KOPT-K1 (cell line): ENCODE results near the gene RANBP17.

Experiments
- H3K27ac ChIP-seq: fragments of 200-600 bp; sonication (generic); 2 replicates; pipeline ENCODE4 v1.5.1; 2016; ENCODE audit warnings: antibody characterized with exemption, mild to moderate bottlenecking, low read depth, low read length; ENCODE audit not compliant: poor library complexity, severe bottlenecking
- H3K36me3 ChIP-seq: fragments of 200-600 bp; sonication (generic); 2 replicates; pipeline ENCODE4 v1.5.1; 2017; ENCODE audit warnings: antibody characterized with exemption, mild to moderate bottlenecking, low read length, moderate library complexity; ENCODE audit not compliant: insufficient read depth
- H3K9me3 ChIP-seq: fragments of 200-600 bp; sonication (generic); 2 replicates; pipeline ENCODE4 v1.5.1; 2017; ENCODE audit warnings: antibody characterized with exemption, low read length, mild to moderate bottlenecking; ENCODE audit not compliant: insufficient read depth, poor library complexity, severe bottlenecking

The RANBP17 gene

GRCh38 chr5:171123417-171123816, 261.6 kb downstream of the RANBP17 start:
- H3K27ac ChIP-seq, result no peak overlapping the region

GRCh38 chr5:171127314-171127713, 265.5 kb downstream of the RANBP17 start:
- Histone ChIP-seq H3K36me3 (no peaks in the 10 kb centered on the region), H3K27ac (no peak overlapping the region), H3K9me3 (no peaks in the 10 kb centered on the region)

More at GRCh38 chr5:171123417-171123816, 261.6 kb downstream of the RANBP17 start:
- Histone ChIP-seq H3K9me3 (no peaks in the 10 kb centered on the region), H3K36me3 (no peaks in the 10 kb centered on the region)

DNA sequence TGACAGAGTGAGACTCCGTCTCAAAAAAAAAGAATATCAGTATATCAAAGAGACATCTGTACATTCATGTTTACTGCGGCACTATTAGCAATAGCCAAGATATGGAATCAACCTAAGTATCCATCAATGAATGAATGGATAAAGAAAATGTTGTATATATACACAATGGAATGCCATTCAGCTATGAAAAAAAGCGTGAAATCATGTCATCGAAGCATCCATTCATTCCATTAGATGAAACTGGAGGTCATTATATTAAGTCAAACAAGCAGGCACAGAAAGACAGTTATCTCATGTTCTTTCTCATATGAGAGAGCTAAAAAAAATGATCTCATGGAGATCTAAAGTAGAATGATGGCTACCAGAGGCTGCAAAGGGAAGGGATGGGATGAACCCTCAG, 266.3 kb downstream of the RANBP17 start:
- no peaks in the 10 kb centered on the region for H3K36me3 ChIP-seq
- H3K9me3 ChIP-seq, result no peaks in the 10 kb centered on the region
- H3K27ac ChIP-seq, result no peak overlapping the region

- Histone ChIP-seq H3K27ac (no peak overlapping the region), H3K9me3 (no peaks in the 10 kb centered on the region), H3K36me3 (no peaks in the 10 kb centered on the region)
These were observed 267.5 kb downstream of the RANBP17 start for GRCh38 chr5:171129308-171129707.

GRCh38 chr5:171131497-171131896, 269.7 kb downstream of the RANBP17 start:
- no peak overlapping the region for H3K27ac ChIP-seq
- H3K36me3 ChIP-seq, result no peaks in the 10 kb centered on the region
- H3K9me3 ChIP-seq, result no peaks in the 10 kb centered on the region

DNA sequence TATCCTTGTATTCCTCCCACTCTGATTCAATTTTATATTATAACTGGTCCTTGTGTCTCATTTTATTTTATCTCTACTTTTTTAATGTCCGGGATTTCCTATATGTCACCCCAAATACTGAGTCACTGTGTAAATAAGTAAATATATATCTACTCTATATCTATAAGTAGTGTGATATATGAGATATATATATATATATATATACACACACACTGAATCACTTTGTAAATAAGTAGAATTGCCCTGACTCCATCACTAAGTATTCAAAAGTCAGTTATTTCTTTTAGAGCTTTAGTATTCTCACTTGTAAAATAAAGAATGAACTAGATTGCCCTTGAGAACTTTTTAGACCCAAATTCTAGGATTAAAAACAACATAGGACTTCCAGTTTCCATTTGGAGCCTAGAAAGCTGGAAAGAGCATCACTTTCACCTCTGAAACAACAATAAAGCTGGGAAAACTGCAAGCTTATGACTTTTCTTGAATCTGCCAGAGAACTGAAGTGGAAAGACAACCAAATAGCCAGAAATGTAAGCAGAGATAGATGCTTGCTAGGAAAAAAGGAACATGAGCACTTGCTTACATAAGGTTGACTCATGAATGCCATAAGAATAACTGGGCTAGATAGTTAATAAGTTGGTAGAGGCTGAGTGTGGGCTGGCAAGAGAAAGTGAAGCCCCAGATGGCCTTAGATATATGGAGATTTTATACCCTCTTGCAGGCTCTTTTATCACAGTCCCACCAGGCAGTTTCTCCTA, 276.1 kb downstream of the RANBP17 start:
- Histone ChIP-seq H3K9me3 (no peaks in the 10 kb centered on the region), H3K36me3 (no peaks in the 10 kb centered on the region), H3K27ac (no peak overlapping the region)

DNA sequence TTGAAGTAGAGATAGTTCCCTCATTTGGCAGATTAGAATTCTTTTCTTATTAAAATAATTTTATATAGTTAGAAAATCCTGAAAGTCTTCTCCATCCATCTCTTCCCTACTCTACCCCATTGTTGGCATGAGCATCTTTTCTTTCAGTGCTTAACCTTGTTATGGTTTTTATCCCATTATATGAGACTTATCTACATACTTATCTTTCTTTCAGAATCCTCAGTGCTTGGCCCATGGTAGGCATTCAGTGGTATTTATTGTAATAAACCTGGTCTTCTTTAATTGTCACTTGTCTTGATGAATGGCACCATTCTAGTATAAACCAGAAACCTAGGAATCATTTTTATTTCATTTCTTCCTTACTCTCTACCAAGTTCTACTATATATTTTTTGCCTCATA, 277.4 kb downstream of the RANBP17 start:
- Histone ChIP-seq H3K27ac (no peak overlapping the region), H3K9me3 (no peaks in the 10 kb centered on the region), H3K36me3 (no peaks in the 10 kb centered on the region)

DNA sequence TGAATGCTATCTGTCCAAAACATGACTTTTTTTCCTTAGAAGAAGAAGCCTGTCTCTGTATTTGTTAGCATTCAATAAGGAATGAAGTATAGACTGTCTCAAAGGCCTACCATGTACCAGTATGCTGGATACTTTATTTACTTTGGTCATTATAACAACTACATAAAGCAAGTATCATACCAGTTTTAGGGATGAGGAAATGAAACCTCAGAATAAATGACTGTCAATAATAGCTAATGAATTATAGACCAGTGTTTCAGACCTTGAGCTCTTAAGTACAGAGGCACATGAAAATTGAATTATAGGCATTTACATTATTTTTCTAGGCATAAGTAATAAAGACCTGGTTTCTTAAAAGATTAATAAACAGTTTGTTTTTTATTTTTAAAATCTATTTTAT, 280.8 kb downstream of the RANBP17 start:
- Histone ChIP-seq H3K27ac (no peak overlapping the region), H3K9me3 (no peaks in the 10 kb centered on the region), H3K36me3 (no peaks in the 10 kb centered on the region)

DNA sequence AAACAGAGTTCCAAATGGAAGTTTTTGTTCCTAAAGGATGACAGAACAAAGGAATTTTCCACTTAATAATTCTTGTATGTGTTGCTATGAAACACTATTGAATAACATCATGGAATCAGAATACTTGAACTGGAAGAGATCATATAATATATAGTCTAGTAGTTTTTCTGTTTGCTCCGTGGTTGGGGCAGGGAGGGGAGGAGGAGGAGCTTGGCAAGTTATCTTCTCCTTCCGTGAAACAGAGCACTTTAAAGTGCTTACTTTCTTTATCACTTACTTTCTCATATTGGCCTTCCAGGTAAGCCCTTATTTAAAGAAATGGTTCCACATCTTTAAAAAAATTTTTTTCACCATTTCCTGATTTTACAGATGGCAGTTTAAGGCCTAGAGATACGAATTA, 281.4 kb downstream of the RANBP17 start:
- Histone ChIP-seq H3K9me3 (no peaks in the 10 kb centered on the region), H3K36me3 (no peaks in the 10 kb centered on the region), H3K27ac (no peak overlapping the region)

GRCh38 chr5:171143926-171144325, 282.1 kb downstream of the RANBP17 start:
- H3K36me3 ChIP-seq, result no peaks in the 10 kb centered on the region
- no peak overlapping the region for H3K27ac ChIP-seq
- H3K9me3 ChIP-seq, result no peaks in the 10 kb centered on the region

DNA sequence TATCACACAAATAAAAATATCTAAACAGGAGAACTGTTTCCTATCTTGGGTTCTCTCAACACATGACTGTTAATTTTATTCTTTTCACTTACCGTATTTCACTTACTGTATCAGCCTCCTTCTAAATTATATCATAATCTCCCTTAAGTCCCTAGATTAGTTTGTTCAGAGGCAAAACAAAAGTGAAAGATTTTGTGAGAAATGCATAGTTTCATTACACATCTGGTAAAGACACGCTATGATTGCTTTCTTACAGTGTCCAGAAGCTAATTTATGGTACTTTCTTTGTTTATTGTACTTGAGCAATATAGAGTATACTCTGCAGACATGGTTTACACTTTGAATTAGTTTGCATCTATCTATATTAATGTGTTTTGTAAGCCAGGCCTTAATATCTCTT, 287.5 kb downstream of the RANBP17 start:
- H3K9me3 ChIP-seq, result no peaks in the 10 kb centered on the region
- H3K36me3 ChIP-seq, result no peaks in the 10 kb centered on the region

DNA sequence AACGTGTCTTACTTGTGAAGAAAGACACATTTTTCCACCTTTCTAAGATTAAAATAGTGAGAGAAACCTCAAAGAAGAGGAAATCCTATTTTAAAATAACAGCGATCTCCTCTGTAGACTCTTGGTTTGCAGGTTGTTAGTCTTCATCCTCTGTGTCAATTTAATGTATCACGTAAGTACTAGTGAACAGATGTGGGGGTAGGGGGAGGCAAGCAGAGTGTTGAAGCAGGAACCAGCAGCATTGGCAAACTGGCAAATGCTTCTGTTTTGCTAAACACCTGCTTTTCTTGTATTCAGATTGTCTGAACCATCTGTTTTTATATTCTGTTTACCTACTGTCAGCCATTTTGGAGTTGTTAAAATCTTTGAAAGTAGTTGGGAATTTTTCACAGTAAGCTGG, 288.0 kb downstream of the RANBP17 start:
- no peaks in the 10 kb centered on the region for H3K9me3 ChIP-seq
- H3K36me3 ChIP-seq, result no peaks in the 10 kb centered on the region
- no peak overlapping the region for H3K27ac ChIP-seq

More for the DNA sequence above, 287.5 kb downstream of the RANBP17 start:
- H3K27ac ChIP-seq, result no peak overlapping the region

GRCh38 chr5:171152382-171152781, 290.6 kb downstream of the RANBP17 start:
- H3K27ac ChIP-seq, result no peak overlapping the region
- no peaks in the 10 kb centered on the region for H3K36me3 ChIP-seq
- no peaks in the 10 kb centered on the region for H3K9me3 ChIP-seq

- H3K27ac ChIP-seq, result no peak overlapping the region
- H3K36me3 ChIP-seq, result no peaks in the 10 kb centered on the region
- no peaks in the 10 kb centered on the region for H3K9me3 ChIP-seq
These were observed 293.8 kb downstream of the RANBP17 start for GRCh38 chr5:171155621-171156020.

DNA sequence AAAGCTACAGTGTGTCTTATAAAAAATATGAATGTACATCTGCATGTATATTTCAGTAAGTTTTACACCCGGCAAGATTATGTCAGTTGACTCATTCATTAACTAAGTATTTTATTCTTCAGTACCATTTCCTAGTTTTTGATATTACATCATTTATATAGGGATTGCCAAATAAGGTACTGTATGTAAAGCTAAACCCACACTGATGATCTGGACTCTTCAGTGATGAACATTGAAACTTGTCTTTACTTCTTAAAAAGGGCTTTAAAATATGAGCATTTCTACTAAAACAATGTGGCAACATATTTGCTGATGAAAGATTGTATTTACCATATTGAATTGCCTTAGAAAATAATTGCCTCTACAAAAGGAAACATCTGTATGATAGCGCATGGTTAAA, 295.5 kb downstream of the RANBP17 start:
- Histone ChIP-seq H3K36me3 (no peaks in the 10 kb centered on the region), H3K27ac (no peak overlapping the region), H3K9me3 (no peaks in the 10 kb centered on the region)

DNA sequence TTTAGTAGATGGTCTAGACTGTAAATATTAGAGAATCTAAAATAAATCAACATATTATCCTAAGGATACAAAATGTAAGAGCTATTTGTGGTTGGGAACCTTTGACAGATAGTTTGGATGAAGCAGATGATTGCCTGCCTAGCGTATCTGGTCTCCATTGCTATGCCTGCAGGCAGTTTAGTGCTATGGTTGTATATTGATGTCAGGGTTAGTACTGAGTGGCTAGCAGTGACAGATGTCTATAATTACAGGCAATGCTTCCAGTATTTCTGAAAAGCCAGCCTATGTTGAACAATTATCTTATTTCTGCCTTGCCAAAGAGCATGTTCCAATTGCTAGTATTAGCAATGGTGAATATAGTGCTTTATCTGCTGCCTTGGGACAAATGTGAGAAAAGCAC, 296.0 kb downstream of the RANBP17 start:
- no peaks in the 10 kb centered on the region for H3K36me3 ChIP-seq
- H3K27ac ChIP-seq, result no peak overlapping the region
- no peaks in the 10 kb centered on the region for H3K9me3 ChIP-seq
